ENCODE data around the gene GARNL3.

GARNL3 gene

DNA sequence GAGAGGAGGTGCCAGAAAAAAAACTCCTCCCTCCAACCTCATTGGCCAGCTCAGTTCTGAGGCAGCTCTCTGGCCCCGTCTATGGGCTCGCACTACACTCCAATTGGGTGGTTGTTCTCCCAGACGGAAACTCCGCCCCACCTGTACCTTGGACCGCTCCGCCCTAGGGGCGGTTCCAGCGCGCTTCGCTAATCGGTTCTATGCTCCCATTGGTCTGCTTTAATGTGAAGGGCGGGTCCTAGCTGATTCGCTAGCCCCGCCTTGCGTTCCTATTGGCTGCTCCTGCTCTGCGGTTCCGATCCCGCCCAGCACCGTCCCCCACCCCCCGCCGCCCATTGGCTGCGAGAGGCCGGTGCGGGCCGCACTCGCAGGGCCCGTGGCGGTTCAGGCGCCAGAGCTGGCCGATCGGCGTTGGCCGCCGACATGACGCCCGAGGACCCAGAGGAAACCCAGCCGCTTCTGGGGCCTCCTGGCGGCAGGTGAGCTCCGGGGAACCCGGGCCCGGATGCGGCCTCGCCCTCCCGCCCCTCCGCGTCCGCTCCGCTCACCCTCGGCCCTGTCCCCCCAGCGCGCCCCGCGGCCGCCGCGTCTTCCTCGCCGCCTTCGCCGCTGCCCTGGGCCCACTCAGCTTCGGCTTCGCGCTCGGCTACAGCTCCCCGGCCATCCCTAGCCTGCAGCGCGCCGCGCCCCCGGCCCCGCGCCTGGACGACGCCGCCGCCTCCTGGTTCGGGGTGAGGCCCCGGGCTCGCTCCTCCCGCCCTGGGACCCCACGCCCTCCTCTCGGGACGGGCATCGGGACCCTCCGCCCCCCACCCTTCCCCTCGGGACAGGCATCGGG, 132.5 kb downstream of the GARNL3 start, which contains the start of gene SLC2A8:
Gene SLC2A8, plus strand, starts transcription at position 362 of the 838 bp plus-strand sequence. Its CDS starts 62 bp downstream, at position 424.
- DNase-seq = peak; percentile 98 to 100 (median 99)
- intact Hi-C loops (cut with DNase I) = loop anchor here (5.0 kb wide), 1 partner anchor 175 kb away; no protein-coding TSS in a partner anchor

DNA sequence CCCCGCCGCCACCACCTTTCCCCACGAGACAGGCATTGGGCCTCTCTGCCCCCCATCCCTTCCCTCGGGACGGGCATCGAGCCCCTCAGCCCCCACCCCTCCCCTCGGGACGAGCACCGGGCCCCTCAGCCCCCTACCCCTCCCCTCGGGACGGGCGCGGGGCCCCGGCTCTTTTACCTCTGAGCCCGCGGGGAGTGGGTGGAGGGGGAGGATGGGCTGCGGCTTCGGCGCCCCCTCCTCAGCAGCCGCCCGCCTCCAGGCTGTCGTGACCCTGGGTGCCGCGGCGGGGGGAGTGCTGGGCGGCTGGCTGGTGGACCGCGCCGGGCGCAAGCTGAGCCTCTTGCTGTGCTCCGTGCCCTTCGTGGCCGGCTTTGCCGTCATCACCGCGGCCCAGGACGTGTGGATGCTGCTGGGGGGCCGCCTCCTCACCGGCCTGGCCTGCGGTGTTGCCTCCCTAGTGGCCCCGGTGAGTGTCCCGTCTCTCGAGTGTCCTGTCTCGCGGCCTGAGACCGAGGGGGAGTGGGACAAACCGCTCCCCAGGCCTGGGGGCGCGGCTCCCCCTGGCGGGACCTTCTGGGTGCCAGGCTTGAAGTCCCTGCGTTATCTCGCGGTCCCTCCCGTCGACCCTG, 133.2 kb downstream of the GARNL3 start:
- peak in 7 of 10 donors; percentile 17 to 92 (median 36) for DNase-seq
- intact Hi-C loops (cut with DNase I) = loop anchor here (5.0 kb wide), 1 partner anchor 175 kb away; no protein-coding TSS in a partner anchor

DNA sequence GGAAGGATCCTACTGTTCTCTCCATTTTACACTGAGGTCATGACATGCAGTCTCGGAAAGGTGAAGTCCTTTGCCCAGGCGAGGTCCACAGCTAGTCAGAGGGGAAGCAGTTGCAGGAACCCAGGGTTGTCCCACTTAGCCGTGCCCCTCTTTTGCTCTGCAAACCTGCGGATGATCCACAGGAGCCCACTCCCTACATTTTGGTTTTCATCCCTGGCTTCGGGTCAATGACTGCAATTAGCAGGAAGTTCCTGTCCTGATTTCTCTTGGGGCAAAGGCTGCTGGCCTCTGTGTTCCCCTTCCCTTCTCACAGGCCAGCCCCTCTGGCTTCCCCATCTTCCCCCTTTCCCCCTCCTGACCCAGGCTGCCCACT, 133.7 kb downstream of the GARNL3 start:
- intact Hi-C loops (cut with DNase I) = loop anchor here (5.0 kb wide), 1 partner anchor 176 kb away; no protein-coding TSS in a partner anchor
- no peak for DNase-seq

- DNase-seq = peak in 1 of 10 donors; percentile 61
- intact Hi-C loops (cut with DNase I) = loop anchor here (5.0 kb wide), 1 partner anchor 177 kb away; no protein-coding TSS in a partner anchor
Observed at GRCh38 chr9:127398715-127399400, 134.3 kb downstream of the GARNL3 start.

GRCh38 chr9:127399736-127400269, 135.2 kb downstream of the GARNL3 start:
- intact Hi-C loops (cut with DNase I) = loop anchor here (5.0 kb wide), 1 partner anchor 178 kb away; no protein-coding TSS in a partner anchor
- peak in 1 of 10 donors; percentile 37 for DNase-seq

GRCh38 chr9:127402401-127403090, 138.0 kb downstream of the GARNL3 start:
- DNase-seq = peak in 5 of 10 donors; percentile 39 to 93 (median 54)
- intact Hi-C loops (cut with DNase I) = no loop called here

- intact Hi-C loops (cut with DNase I) = no loop called here
- DNase-seq = peak in 1 of 10 donors; percentile 62
Observed at GRCh38 chr9:127403507-127404192, 139.1 kb downstream of the GARNL3 start.

GRCh38 chr9:127404631-127405030, 140.1 kb downstream of the GARNL3 start:
- intact Hi-C loops (cut with DNase I) = no loop called here
- DNase-seq = peak in 1 of 10 donors; percentile 59

- DNase-seq = peak in 1 of 10 donors; percentile 65
- intact Hi-C loops (cut with DNase I) = no loop called here
Observed at GRCh38 chr9:127405344-127406125, 141.0 kb downstream of the GARNL3 start.

GRCh38 chr9:127406799-127407491, 142.4 kb downstream of the GARNL3 start:
- peak in 1 of 10 donors; percentile 50 for DNase-seq
- intact Hi-C loops (cut with DNase I) = no loop called here

DNA sequence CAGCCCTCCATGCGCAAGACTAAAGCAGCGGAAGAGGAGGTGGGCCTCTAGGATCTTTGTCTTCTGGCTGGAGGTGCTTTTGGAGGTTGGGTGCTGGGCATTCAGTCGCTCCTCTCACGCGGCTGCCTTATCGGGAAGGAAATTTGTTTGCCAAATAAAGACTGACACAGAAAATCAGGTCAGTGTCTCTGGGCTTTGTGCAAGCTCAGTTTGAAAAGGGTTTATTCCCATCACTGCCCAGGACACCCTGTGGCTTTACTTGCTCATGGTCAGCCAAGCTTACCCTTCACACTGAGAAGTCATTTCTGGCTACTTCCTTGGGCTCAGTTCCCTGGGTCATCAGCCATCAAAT, 142.9 kb downstream of the GARNL3 start:
- DNase-seq = peak in 1 of 10 donors; percentile 28
- intact Hi-C loops (cut with DNase I) = no loop called here

- intact Hi-C loops (cut with DNase I) = no loop called here
- no peak for DNase-seq
Observed at GRCh38 chr9:127411122-127411521, 146.5 kb downstream of the GARNL3 start.

- DNase-seq = no peak
- intact Hi-C loops (cut with DNase I) = no loop called here
Observed at GRCh38 chr9:127415141-127415540, 150.6 kb downstream of the GARNL3 start.

DNA sequence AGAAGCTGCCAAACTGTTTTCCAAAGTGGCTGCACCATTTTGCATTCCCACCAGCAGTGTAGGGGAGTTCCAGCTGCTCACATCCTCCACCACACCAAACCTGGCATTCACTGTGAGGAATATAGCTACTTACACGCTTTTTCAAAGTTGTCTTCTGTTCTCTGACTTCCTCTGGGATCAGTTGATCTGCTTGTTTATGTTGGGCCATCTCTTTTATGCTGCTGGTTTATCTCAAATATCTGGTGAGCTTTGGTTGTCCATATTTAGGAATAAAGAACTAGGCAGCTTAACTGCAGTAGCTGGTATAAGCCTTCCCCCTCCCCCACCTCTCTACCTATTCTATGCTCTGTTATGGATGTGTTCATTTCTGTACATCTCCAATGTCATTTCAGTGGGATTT, 151.1 kb downstream of the GARNL3 start:
- no peak for DNase-seq
- intact Hi-C loops (cut with DNase I) = no loop called here

DNA sequence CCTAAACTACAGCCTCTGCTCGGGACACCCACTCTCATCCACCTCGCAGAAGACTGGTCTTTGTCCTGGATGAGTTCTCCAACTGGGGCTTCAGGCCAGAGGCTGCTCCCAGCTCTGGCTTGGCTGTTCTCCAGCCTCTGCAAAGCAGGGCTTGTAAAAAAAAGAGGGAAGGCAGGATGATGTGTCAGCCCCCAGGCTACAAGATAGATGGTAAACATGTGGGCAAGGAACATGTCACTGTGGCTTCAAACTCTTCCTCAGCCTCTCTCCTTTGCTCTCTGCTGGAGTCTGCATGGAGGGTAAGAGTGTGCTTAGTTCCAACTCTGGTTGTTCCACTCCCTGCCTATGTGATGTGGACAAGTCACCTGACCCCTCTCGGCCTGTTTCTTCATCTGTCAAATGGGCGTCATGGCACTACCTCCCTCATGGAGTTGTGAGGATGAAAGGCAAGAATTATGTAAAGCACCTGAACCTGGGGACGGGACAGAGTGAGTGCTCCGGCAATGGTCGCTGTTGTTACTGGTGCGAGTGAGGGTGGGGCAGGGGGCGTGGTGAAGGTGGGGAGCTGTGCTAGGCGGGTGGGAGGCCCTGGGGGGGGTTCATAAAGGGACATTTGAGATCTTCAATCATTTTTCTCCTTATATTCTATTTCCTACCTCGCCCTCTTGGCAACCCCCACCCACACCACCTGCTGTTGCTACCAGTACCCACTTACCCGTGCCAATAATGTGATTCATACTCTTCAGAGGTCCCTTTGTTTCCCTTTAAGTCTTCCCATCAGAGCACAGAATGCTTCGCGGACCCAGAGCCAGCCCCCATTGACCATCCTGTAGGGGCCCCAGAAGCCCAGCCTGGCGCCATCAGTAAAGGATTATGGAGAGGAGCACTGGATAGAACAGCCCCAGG, 152.8 kb downstream of the GARNL3 start:
- intact Hi-C loops (cut with DNase I) = no loop called here
- DNase-seq = no peak

DNA sequence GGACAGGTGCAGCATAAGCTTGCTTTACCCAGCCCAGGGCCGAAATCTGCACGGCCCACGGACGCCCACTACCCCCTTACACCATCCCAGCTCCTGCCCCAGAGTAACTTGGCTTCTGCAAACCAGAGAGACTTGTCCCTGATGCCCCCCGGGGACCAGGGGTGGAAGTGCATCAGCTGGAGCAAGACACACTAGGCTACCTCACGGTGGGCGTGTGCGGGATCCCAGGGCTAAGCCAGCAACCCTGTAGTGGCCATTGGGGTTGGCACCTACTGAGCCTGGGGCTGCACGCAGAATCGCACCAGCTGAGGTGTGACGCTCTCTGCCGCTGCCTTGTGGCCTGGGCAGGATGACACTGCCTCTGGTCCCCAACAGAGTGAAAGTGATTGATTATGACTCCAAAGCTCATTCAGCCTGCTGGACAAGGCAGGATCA, 153.5 kb downstream of the GARNL3 start:
- DNase-seq = no peak
- intact Hi-C loops (cut with DNase I) = no loop called here

- intact Hi-C loops (cut with DNase I) = no loop called here
Observed at GRCh38 chr9:127419348-127419747, 154.8 kb downstream of the GARNL3 start.

More at GRCh38 chr9:127419348-127419747, 154.8 kb downstream of the GARNL3 start:
- no peak for DNase-seq

Measured in posterior cingulate gyrus (tissue), 11 donors.